ENCODE measurements around the gene ELAC1.

The ELAC1 gene

GRCh38 chr18:50949185-50949584 lies 18.7 kb upstream of the ELAC1 start:
- TF ChIP-seq EZH2phosphoT487 (conservative IDR thresholded peaks at IDR 0.05; ENCODE audit: low read length), result no peak
- TF ChIP-seq, protein P1, sequence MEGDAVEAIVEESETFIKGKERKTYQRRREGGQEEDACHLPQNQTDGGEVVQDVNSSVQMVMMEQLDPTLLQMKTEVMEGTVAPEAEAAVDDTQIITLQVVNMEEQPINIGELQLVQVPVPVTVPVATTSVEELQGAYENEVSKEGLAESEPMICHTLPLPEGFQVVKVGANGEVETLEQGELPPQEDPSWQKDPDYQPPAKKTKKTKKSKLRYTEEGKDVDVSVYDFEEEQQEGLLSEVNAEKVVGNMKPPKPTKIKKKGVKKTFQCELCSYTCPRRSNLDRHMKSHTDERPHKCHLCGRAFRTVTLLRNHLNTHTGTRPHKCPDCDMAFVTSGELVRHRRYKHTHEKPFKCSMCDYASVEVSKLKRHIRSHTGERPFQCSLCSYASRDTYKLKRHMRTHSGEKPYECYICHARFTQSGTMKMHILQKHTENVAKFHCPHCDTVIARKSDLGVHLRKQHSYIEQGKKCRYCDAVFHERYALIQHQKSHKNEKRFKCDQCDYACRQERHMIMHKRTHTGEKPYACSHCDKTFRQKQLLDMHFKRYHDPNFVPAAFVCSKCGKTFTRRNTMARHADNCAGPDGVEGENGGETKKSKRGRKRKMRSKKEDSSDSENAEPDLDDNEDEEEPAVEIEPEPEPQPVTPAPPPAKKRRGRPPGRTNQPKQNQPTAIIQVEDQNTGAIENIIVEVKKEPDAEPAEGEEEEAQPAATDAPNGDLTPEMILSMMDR (IDR thresholded peaks at IDR 0.05; ENCODE audit: insufficient read depth, low read length, poor library complexity, severe bottlenecking), result no peak

DNA sequence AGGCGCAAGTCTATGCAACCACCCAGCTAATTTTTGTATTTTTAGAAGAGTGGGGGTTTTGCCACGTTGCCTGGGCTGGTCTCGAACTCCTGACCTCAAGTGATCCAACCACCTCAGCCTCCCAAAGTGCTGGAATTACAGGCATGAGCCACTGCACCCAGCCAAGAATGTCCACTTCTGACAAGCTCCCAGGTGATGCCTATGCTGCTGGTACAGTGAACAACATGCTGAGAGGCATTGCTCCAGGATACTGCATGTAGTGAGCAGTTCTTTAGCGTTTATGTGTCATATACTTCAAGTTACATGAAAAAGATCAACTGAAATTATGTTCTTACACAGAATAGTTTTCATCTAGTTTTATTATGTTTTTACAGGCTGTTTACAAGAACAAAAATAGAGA lies 17.2 kb upstream of the ELAC1 start:
- H3K9me2 ChIP-seq (replicated peaks; ENCODE audit: insufficient read depth, low read length), result no peaks in the 10 kb centered on the region
- H3K9ac ChIP-seq (ENCODE audit: low read length), result no peak overlapping the region

More at GRCh38 chr18:50949185-50949584, 18.7 kb upstream of the ELAC1 start:
- Histone ChIP-seq H3K27ac (ENCODE audit: low read depth, low read length) (no peak overlapping the region), H3K4me3 (ENCODE audit: insufficient read depth, low read length, poor library complexity, severe bottlenecking) (no peak overlapping the region), H3K79me2 (ENCODE audit: insufficient read depth, low read length) (no peaks in the 10 kb centered on the region), H4K20me1 (ENCODE audit: low read depth, low read length) (no peaks in the 10 kb centered on the region; the same call in 1 of the 2 replicates), H3F3A (ENCODE audit: insufficient read depth) (0 out of 2 replicates have a peak, but pooled peaks cover 5% of the 10 kb centered on the region), H3K36me3 (ENCODE audit: low read length) (no peaks in the 10 kb centered on the region), H3K4me2 (ENCODE audit: low read depth, low read length, poor library complexity, severe bottlenecking) (no peak overlapping the region), H3K27me3 (ENCODE audit: low read length) (no peaks in the 10 kb centered on the region), H3K9ac (ENCODE audit: low read length) (no peak overlapping the region), H3K9me3 (ENCODE audit: insufficient read depth, low read length) (no peaks in the 10 kb centered on the region), H2AFZ (ENCODE audit: low read depth, low read length, severe bottlenecking) (no peak overlapping the region), H3K9me2 (replicated peaks; ENCODE audit: insufficient read depth, low read length) (no peaks in the 10 kb centered on the region)

GRCh38 chr18:50953822-50954221 lies 14.0 kb upstream of the ELAC1 start:
- H3K4me3 ChIP-seq (ENCODE audit: insufficient read depth, low read length, poor library complexity, severe bottlenecking), result no peak overlapping the region
- H3K36me3 ChIP-seq (ENCODE audit: low read length), result no peaks in the 10 kb centered on the region
- no peak overlapping the region for H3K9ac ChIP-seq (ENCODE audit: low read length)
- H3K27me3 ChIP-seq (ENCODE audit: low read length), result no peaks in the 10 kb centered on the region
- no peaks in the 10 kb centered on the region for H3K9me3 ChIP-seq (ENCODE audit: insufficient read depth, low read length)
- H3K4me2 ChIP-seq (ENCODE audit: low read depth, low read length, poor library complexity, severe bottlenecking), result no peak overlapping the region
- H4K20me1 ChIP-seq (ENCODE audit: low read depth, low read length), result no peaks in the 10 kb centered on the region; the same call in 1 of the 2 replicates
- H3K79me2 ChIP-seq (ENCODE audit: insufficient read depth, low read length), result no peaks in the 10 kb centered on the region
- TF ChIP-seq EZH2phosphoT487 (conservative IDR thresholded peaks at IDR 0.05; ENCODE audit: low read length), result no peak
- H3K9me2 ChIP-seq (replicated peaks; ENCODE audit: insufficient read depth, low read length), result no peaks in the 10 kb centered on the region
- 0 out of 2 replicates have a peak, but pooled peaks cover 5% of the 10 kb centered on the region for H3F3A ChIP-seq (ENCODE audit: insufficient read depth)
- no peak overlapping the region for H2AFZ ChIP-seq (ENCODE audit: low read depth, low read length, severe bottlenecking)
- no peak overlapping the region for H3K27ac ChIP-seq (ENCODE audit: low read depth, low read length)

More for the DNA sequence above, 17.2 kb upstream of the ELAC1 start:
- Histone ChIP-seq H3K79me2 (ENCODE audit: insufficient read depth, low read length) (no peaks in the 10 kb centered on the region), H4K20me1 (ENCODE audit: low read depth, low read length) (no peaks in the 10 kb centered on the region; the same call in 1 of the 2 replicates), H3K27ac (ENCODE audit: low read depth, low read length) (no peak overlapping the region), H3K4me2 (ENCODE audit: low read depth, low read length, poor library complexity, severe bottlenecking) (no peak overlapping the region), H3K36me3 (ENCODE audit: low read length) (no peaks in the 10 kb centered on the region), H2AFZ (ENCODE audit: low read depth, low read length, severe bottlenecking) (no peak overlapping the region), H3K27me3 (ENCODE audit: low read length) (no peaks in the 10 kb centered on the region), H3K9me3 (ENCODE audit: insufficient read depth, low read length) (no peaks in the 10 kb centered on the region), H3K4me3 (ENCODE audit: insufficient read depth, low read length, poor library complexity, severe bottlenecking) (no peak overlapping the region), H3F3A (ENCODE audit: insufficient read depth) (0 out of 2 replicates have a peak, but pooled peaks cover 5% of the 10 kb centered on the region)
- TF ChIP-seq, protein P1 (IDR thresholded peaks at IDR 0.05; ENCODE audit: insufficient read depth, low read length, poor library complexity, severe bottlenecking), result no peak
- no peak for TF ChIP-seq EZH2phosphoT487 (conservative IDR thresholded peaks at IDR 0.05; ENCODE audit: low read length)

- Histone ChIP-seq H3K9ac (ENCODE audit: low read length) (no peak overlapping the region), H3K27ac (ENCODE audit: low read depth, low read length) (no peak overlapping the region), H3K4me2 (ENCODE audit: low read depth, low read length, poor library complexity, severe bottlenecking) (no peak overlapping the region), H3K36me3 (ENCODE audit: low read length) (no peaks in the 10 kb centered on the region), H3K79me2 (ENCODE audit: insufficient read depth, low read length) (no peaks in the 10 kb centered on the region), H4K20me1 (ENCODE audit: low read depth, low read length) (no peaks in the 10 kb centered on the region; the same call in 1 of the 2 replicates), H3F3A (ENCODE audit: insufficient read depth) (no peaks in the 10 kb centered on the region), H2AFZ (ENCODE audit: low read depth, low read length, severe bottlenecking) (no peak overlapping the region), H3K27me3 (ENCODE audit: low read length) (no peaks in the 10 kb centered on the region), H3K4me3 (ENCODE audit: insufficient read depth, low read length, poor library complexity, severe bottlenecking) (no peak overlapping the region), H3K9me2 (replicated peaks; ENCODE audit: insufficient read depth, low read length) (no peaks in the 10 kb centered on the region), H3K9me3 (ENCODE audit: insufficient read depth, low read length) (no peaks in the 10 kb centered on the region)
- TF ChIP-seq, protein P1 (IDR thresholded peaks at IDR 0.05; ENCODE audit: insufficient read depth, low read length, poor library complexity, severe bottlenecking), result no peak
- TF ChIP-seq EZH2phosphoT487 (conservative IDR thresholded peaks at IDR 0.05; ENCODE audit: low read length), result no peak
Measured at GRCh38 chr18:50955253-50955652, 12.6 kb upstream of the ELAC1 start.

All from SU-DHL-6 (cell line).